OCI-LY1 (cell line): Measurements from ENCODE around the gene HNRNPAB.
"Not testable (repeated sequence)": the region's sequence is repeated elsewhere in the genome, so short reads cannot be mapped to it uniquely, and the experiment has no call there.

Experiments used
- H2AFZ ChIP-seq: fragments of 200-600 bp; sonication (generic), shearing (Covaris generic); 2 replicates; pipeline ENCODE4 v1.6.0; 2014; ENCODE audit warnings: antibody characterized with exemption, mild to moderate bottlenecking, low read length
- H3F3A ChIP-seq: fragments of 200-600 bp; sonication (generic), shearing (Covaris generic); 2 replicates; pipeline ENCODE4 v1.6.0; 2014; ENCODE audit warnings: mild to moderate bottlenecking, antibody characterized with exemption, low read length, moderate library complexity; ENCODE audit not compliant: insufficient read depth
- H3K27ac ChIP-seq: fragments of 200-600 bp; sonication (generic); 2 replicates; pipeline ENCODE4 v1.5.1; 2014; ENCODE audit warnings: low read length, mixed run types, mild to moderate bottlenecking, low read depth; ENCODE audit not compliant: poor library complexity, severe bottlenecking
- H3K27me3 ChIP-seq: fragments of 200-600 bp; sonication (generic); 2 replicates; pipeline ENCODE4 v1.6.0; 2014; ENCODE audit warnings: antibody characterized with exemption, mild to moderate bottlenecking, low read length, moderate library complexity; ENCODE audit not compliant: insufficient read depth
- H3K36me3 ChIP-seq: fragments of 200-600 bp; sonication (generic); 2 replicates; pipeline ENCODE4 v1.6.1; 2014; ENCODE audit warnings: mild to moderate bottlenecking, antibody characterized with exemption, low read length, moderate library complexity, mixed read lengths; ENCODE audit not compliant: insufficient read depth
- H3K4me1 ChIP-seq: fragments of 200-600 bp; sonication (generic); 2 replicates; pipeline ENCODE4 v1.5.1; 2014; ENCODE audit warnings: mild to moderate bottlenecking, low read length, moderate library complexity; ENCODE audit not compliant: insufficient read depth, severe bottlenecking
- H3K4me2 ChIP-seq: fragments of 200-600 bp; sonication (generic), shearing (Covaris generic); 2 replicates; pipeline ENCODE4 v1.6.1; 2014; ENCODE audit warnings: low read length
- H3K4me3 ChIP-seq: fragments of 200-600 bp; sonication (generic); 2 replicates; pipeline ENCODE4 v1.5.1; 2014; ENCODE audit warnings: low read length, low read depth, mild to moderate bottlenecking, mixed read lengths; ENCODE audit not compliant: poor library complexity, severe bottlenecking
- H3K79me2 ChIP-seq: fragments of 200-600 bp; shearing (Covaris generic); 2 replicates; pipeline ENCODE4 v1.6.1; 2016; ENCODE audit warnings: mixed run types, low read length, mixed read lengths; ENCODE audit not compliant: insufficient read depth
- H3K9ac ChIP-seq: fragments of 200-600 bp; sonication (generic), shearing (Covaris generic); 2 replicates; pipeline ENCODE4 v1.6.1; 2014; ENCODE audit warnings: mild to moderate bottlenecking, low read length, mixed read lengths
- H3K9me2 ChIP-seq: fragments of 200-600 bp; sonication (generic), shearing (Covaris generic); 2 replicates; pipeline ENCODE4 v1.6.1; 2014; ENCODE audit warnings: low read depth, mild to moderate bottlenecking, low read length, mixed read lengths
- H3K9me3 ChIP-seq: fragments of 200-600 bp; shearing (Covaris generic); 2 replicates; pipeline ENCODE4 v1.6.1; 2014; ENCODE audit warnings: low read length, mixed read lengths
- H4K20me1 ChIP-seq: fragments of 200-600 bp; sonication (generic), shearing (Covaris generic); 2 replicates; pipeline ENCODE4 v1.6.0; 2016; ENCODE audit warnings: mild to moderate bottlenecking, low read length; ENCODE audit not compliant: insufficient read depth
- CTCF ChIP-seq: fragments of 200-600 bp; sonication (generic), shearing (Covaris generic); IDR thresholded peaks from 2 replicates; pipeline ENCODE4 v1.5.1; 2017; ENCODE audit warnings: mild to moderate bottlenecking, antibody characterized with exemption, low read length, moderate library complexity, mixed read lengths
- EZH2 ChIP-seq: fragments of 200-600 bp; sonication (generic), shearing (Covaris generic); IDR thresholded peaks from 2 replicates; pipeline ENCODE4 v1.8.0; 2017; ENCODE audit warnings: borderline replicate concordance, mixed run types, mild to moderate bottlenecking, antibody characterized with exemption, low read length, moderate library complexity, mixed read lengths

The HNRNPAB gene

DNA sequence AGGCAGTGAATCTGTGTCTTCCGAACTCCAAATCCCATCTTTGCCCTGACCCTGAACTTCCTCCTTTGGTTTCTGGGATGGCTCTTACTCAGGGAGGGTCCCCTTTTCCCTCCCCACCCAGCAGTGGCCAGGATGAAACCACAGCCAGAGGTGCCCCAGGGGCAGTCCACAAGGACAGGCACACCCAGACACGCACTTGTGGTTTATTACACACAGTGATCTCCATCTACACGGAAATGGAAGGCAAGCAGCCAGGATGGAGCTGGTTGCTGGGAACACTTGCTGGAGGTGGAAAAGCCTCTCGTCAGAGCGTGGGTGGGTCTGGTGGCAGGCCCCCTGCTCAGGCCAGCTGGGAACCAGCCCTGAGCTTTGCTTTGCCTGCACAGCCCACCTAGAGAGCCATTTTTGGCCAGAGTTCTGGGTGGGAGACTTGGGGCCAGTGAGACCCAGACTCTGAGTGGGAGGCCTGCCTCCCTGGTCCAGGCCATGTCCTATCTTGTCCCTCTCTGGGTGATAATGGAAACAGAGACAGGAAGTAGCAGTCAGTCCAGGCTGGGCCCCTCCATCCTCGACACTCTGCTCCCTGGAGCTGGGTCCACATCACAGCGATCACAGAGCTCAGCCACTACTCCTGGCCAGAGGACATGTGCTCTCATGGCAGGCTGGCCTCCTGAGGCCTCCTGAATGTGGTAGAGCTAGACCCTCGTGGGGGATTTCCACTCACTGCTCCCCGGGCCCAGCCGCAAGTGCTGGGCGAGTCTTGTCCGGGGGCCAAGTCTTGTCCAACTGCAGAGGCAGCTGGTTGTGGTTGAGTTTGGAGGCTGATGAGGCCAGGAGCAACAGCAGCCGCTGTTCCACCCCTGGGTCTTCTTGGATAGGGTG is 33.3 kb downstream of the HNRNPAB start:
- Histone ChIP-seq H3K79me2 (no peaks in the 10 kb centered on the region), H3K36me3 (no peaks in the 10 kb centered on the region), H3K4me1 (peaks cover 25% of the 10 kb centered on the region), H3K9ac (no peak overlapping the region), H3K27me3 (no peaks in the 10 kb centered on the region), H2AFZ (no peak overlapping the region), H3K27ac (no peak overlapping the region), H3K9me2 (no peaks in the 10 kb centered on the region), H3K4me2 (no peak overlapping the region), H3K4me3 (no peak overlapping the region), H4K20me1 (no peaks in the 10 kb centered on the region), H3K9me3 (no peaks in the 10 kb centered on the region), H3F3A (0 out of 2 replicates have a peak, but pooled peaks cover 3% of the 10 kb centered on the region)
- TF ChIP-seq EZH2 (no peak), CTCF (no peak)

GRCh38 chr5:178238313-178238635 is 33.9 kb downstream of the HNRNPAB start:
- Histone ChIP-seq H3K36me3 (no peaks in the 10 kb centered on the region), H3K4me2 (no peak overlapping the region), H3K4me3 (no peak overlapping the region), H2AFZ (no peak overlapping the region), H3K79me2 (no peaks in the 10 kb centered on the region), H3K9me2 (no peaks in the 10 kb centered on the region), H3F3A (0 out of 2 replicates have a peak, but pooled peaks cover 3% of the 10 kb centered on the region), H4K20me1 (no peaks in the 10 kb centered on the region), H3K27me3 (no peaks in the 10 kb centered on the region), H3K27ac (no peak overlapping the region), H3K4me1 (peaks cover 20% of the 10 kb centered on the region), H3K9ac (no peak overlapping the region), H3K9me3 (no peaks in the 10 kb centered on the region)
- TF ChIP-seq EZH2 (no peak), CTCF (no peak)

GRCh38 chr5:178238711-178239592 is 34.6 kb downstream of the HNRNPAB start:
- Histone ChIP-seq H3K27ac (no peak overlapping the region), H3K4me3 (no peak overlapping the region), H4K20me1 (no peaks in the 10 kb centered on the region), H3K9me2 (no peaks in the 10 kb centered on the region), H3F3A (no peaks in the 10 kb centered on the region), H3K9me3 (no peaks in the 10 kb centered on the region), H3K27me3 (no peaks in the 10 kb centered on the region), H2AFZ (no peak overlapping the region), H3K36me3 (no peaks in the 10 kb centered on the region), H3K4me1 (peaks cover 20% of the 10 kb centered on the region), H3K9ac (no peak overlapping the region; the same call in 1 of the 2 replicates), H3K79me2 (no peaks in the 10 kb centered on the region), H3K4me2 (no peak overlapping the region)
- TF ChIP-seq CTCF (no peak), EZH2 (no peak)

DNA sequence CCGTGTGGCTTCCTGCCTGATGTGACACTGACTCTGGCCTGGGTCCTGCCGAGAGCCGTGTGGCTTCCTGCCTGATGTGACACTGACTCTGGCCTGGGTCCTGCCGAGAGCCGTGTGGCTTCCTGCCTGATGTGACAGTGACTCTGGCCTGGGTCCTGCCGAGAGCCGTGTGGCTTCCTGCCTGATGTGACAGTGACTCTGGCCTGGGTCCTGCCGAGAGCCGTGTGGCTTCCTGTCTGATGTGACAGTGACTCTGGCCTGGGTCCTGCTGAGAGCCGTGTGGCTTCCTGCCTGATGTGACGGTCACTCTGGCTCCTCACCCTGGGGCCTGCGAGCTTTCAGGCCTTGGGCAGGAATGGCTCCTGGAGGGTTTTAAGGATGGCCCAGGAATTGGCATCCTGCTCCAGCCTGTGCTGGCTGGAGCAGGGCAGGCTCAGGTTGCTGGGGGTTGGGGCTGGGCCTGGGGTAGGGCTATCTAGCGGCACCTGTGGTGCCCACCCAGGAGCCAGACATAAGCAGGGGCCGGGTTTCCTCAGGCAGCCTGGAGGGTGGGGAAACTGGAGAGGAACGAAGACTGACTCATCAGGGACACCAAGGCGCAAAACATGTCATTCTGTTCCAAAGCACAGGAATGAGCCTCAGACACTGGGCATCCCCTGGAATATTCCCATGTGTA is 35.4 kb downstream of the HNRNPAB start:
- H3K79me2 ChIP-seq, H3K4me3 ChIP-seq, H3K27ac ChIP-seq, H3K36me3 ChIP-seq, H2AFZ ChIP-seq, H3K9me2 ChIP-seq, H3K27me3 ChIP-seq, H3F3A ChIP-seq, H3K4me2 ChIP-seq, H4K20me1 ChIP-seq, H3K9me3 ChIP-seq, H3K9ac ChIP-seq: not testable (repeated sequence)
- peaks cover 20% of the 10 kb centered on the region for H3K4me1 ChIP-seq
